ENCODE results near the gene USP22.

DNA sequence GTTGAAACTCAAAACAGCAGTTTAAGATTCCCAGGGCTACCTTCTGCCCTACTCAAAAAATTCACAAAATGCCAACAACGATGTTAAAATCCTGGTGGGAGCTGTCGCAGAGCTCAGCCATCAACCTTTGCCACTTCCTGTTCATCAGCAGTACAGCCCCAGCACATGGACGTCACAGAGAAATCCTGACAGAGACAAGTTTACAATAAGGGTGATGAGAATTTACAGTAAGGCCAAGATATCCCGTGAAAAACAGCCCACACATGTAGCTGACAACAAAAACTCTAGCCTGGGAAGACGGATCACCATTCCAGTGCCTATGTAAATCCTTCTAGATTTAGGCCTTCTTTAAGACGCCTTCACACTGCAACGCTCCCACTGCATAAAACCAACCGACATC, 18.8 kb downstream of the USP22 start:
- TF ChIP-seq YBX1 (IDR thresholded peaks at IDR 0.05) (no peak), SIN3A (IDR thresholded peaks at IDR 0.05; ENCODE audit: low read depth, low read length) (no peak), ZBTB4 (CRISPR knock-in tag; IDR thresholded peaks at IDR 0.05) (no peak), GABPA (IDR thresholded peaks at IDR 0.05; ENCODE audit: low read depth) (no peak), NFIC (IDR thresholded peaks at IDR 0.05; ENCODE audit: low read depth, low read length) (no peak), EZH2 (IDR thresholded peaks at IDR 0.05; ENCODE audit: borderline replicate concordance, control insufficient read depth, low read depth, low read length) (no peak), POLR2AphosphoS2 (IDR thresholded peaks at IDR 0.05; ENCODE audit: low read depth, low read length) (no peak)
- TF ChIP-seq, protein P1, sequence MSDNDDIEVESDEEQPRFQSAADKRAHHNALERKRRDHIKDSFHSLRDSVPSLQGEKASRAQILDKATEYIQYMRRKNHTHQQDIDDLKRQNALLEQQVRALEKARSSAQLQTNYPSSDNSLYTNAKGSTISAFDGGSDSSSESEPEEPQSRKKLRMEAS (IDR thresholded peaks at IDR 0.05; ENCODE audit: low read depth, low read length) = no peak
